ENCODE data around the gene CASP4.
"Not testable (repeated sequence)": the region's sequence is repeated elsewhere in the genome, so short reads cannot be mapped to it uniquely, and the experiment has no call there.

Gene CASP4

GRCh38 chr11:104946907-104947306 is 21.5 kb downstream of the CASP4 start:
- DNase-seq: peak; percentile 76

GRCh38 chr11:104944076-104944475 is 24.3 kb downstream of the CASP4 start:
- no peak for DNase-seq

GRCh38 chr11:104943561-104943960 is 24.8 kb downstream of the CASP4 start:
- no peak for DNase-seq

GRCh38 chr11:104934594-104934993 is 33.8 kb downstream of the CASP4 start:
- peak; percentile 39 for DNase-seq

GRCh38 chr11:104934073-104934472 is 34.3 kb downstream of the CASP4 start:
- DNase-seq: not testable (repeated sequence)

GRCh38 chr11:104928811-104929210 is 39.6 kb downstream of the CASP4 start:
- DNase-seq: no peak

GRCh38 chr11:104926771-104927611 is 41.4 kb downstream of the CASP4 start:
- DNase-seq: no peak

- no peak for DNase-seq
These were observed 42.5 kb downstream of the CASP4 start for GRCh38 chr11:104925850-104926249.

- DNase-seq: peak; percentile 55
These were observed 50.1 kb downstream of the CASP4 start for GRCh38 chr11:104918113-104918824.

- DNase-seq: no peak
These were observed 50.9 kb downstream of the CASP4 start for GRCh38 chr11:104917271-104918112.

GRCh38 chr11:104916442-104916841 is 51.9 kb downstream of the CASP4 start:
- peak; percentile 32 for DNase-seq

GRCh38 chr11:104912102-104912501 is 56.3 kb downstream of the CASP4 start:
- no peak for DNase-seq

GRCh38 chr11:104908186-104908531 is 60.2 kb downstream of the CASP4 start:
- DNase-seq: no peak

GRCh38 chr11:104907521-104908185 is 60.7 kb downstream of the CASP4 start:
- peak; percentile 32 for DNase-seq

- no peak for DNase-seq
These were observed 63.1 kb downstream of the CASP4 start for GRCh38 chr11:104905271-104905670.

GRCh38 chr11:104899226-104899625 is 69.1 kb downstream of the CASP4 start:
- no peak for DNase-seq

GRCh38 chr11:104898685-104899013 is 69.7 kb downstream of the CASP4 start:
- no peak for DNase-seq

- peak; percentile 49 for DNase-seq
These were observed 70.3 kb downstream of the CASP4 start, which contains the start of gene CASP12 for GRCh38 chr11:104897891-104898684. TSS of gene CASP12 (minus strand) at chr11:104898460.

- no peak for DNase-seq
These were observed 72.7 kb downstream of the CASP4 start for GRCh38 chr11:104895634-104896033.

- DNase-seq: no peak
These were observed 74.5 kb downstream of the CASP4 start for GRCh38 chr11:104893876-104894275.

Measured in CD4-positive, alpha-beta T cell treated with Interleukin-17A for 1 hour (primary cell).